ENCODE data around the gene TAF13. TPM values are rescaled to one million over a fixed set of nuclear protein-coding genes. Genes with fewer than 3 reads are reported as not detected.
A peak's percentile ranks its signal among the peaks of the same experiment; 100 is the strongest.

TAF13 gene
- polyA plus RNA-seq = 10 to 100 TPM; 12.8 to 51.7 (median 41.7) TPM

GRCh38 chr1:109075531-109076490, at the start of gene TAF13:
TAF13 (minus strand) TSS chr1:109076003; CDS start chr1:109075947, 56 bp downstream.
- 4 to 5% (median 5%) methylated on average over 39 of the region's 39 CpGs for WGBS, 3 donors

GRCh38 chr1:109120356-109120755, 44.6 kb upstream of the TAF13 start:
- H3K27ac ChIP-seq (ENCODE audit: low read depth, low read length) = no peak overlapping the region
- 91 to 94% (median 92%) methylated on average over 5 of the region's 5 CpGs for WGBS, 3 donors

More at GRCh38 chr1:109075531-109076490, at the start of gene TAF13:
- peak within 1 kb of the TSS; percentile 86 for H3K27ac ChIP-seq (ENCODE audit: low read depth, low read length)

- H3K27ac ChIP-seq (ENCODE audit: low read depth, low read length) = no peak overlapping the region
- 68 to 81% (median 74%) methylated on average over 3 of the region's 3 CpGs for WGBS, 3 donors
These were observed 42.3 kb upstream of the TAF13 start for GRCh38 chr1:109118089-109118488.

GRCh38 chr1:109116286-109116685, 40.5 kb upstream of the TAF13 start:
- H3K27ac ChIP-seq (ENCODE audit: low read depth, low read length) = no peak overlapping the region
- 46 to 83% (median 83%) methylated on average over 1 of the region's 1 CpG for WGBS, 3 donors

GRCh38 chr1:109115685-109116084, 39.9 kb upstream of the TAF13 start:
- H3K27ac ChIP-seq (ENCODE audit: low read depth, low read length) = no peak overlapping the region
- WGBS, 3 donors = 60 to 91% (median 80%) methylated on average over 2 of the region's 2 CpGs

- 4 to 8% (median 7%) methylated on average over 12 of the region's 12 CpGs for WGBS, 3 donors
- no peak overlapping the region for H3K27ac ChIP-seq (ENCODE audit: low read depth, low read length)
These were observed 38.5 kb upstream of the TAF13 start for GRCh38 chr1:109114342-109114674.

- no peak within 1 kb of the TSS for H3K27ac ChIP-seq (ENCODE audit: low read depth, low read length)
These were observed 38.0 kb upstream of the TAF13 start, which contains the start of gene ELAPOR1 for GRCh38 chr1:109113590-109114341. ELAPOR1 (plus strand) TSS chr1:109114115; CDS start chr1:109114184, 69 bp downstream.

GRCh38 chr1:109112652-109113285, 37.0 kb upstream of the TAF13 start:
- 7 to 12% (median 8%) methylated on average over 31 of the region's 31 CpGs for WGBS, 3 donors

More at GRCh38 chr1:109113590-109114341, 38.0 kb upstream of the TAF13 start, which contains the start of gene ELAPOR1:
- WGBS, 3 donors = 2% methylated on average over 53 to 56 of the region's 56 CpGs

GRCh38 chr1:109112056-109112651, 36.4 kb upstream of the TAF13 start:
- WGBS, 3 donors = 20 to 39% (median 21%) methylated on average over 10 of the region's 10 CpGs
- no peak overlapping the region for H3K27ac ChIP-seq (ENCODE audit: low read depth, low read length)

More at GRCh38 chr1:109112652-109113285, 37.0 kb upstream of the TAF13 start:
- H3K27ac ChIP-seq (ENCODE audit: low read depth, low read length) = no peak overlapping the region

GRCh38 chr1:109111386-109112055, 35.7 kb upstream of the TAF13 start:
- 56 to 81% (median 61%) methylated on average over 5 of the region's 5 CpGs for WGBS, 3 donors
- H3K27ac ChIP-seq (ENCODE audit: low read depth, low read length) = no peak overlapping the region

GRCh38 chr1:109109906-109110305, 34.1 kb upstream of the TAF13 start:
- WGBS, 3 donors = 57 to 71% (median 64%) methylated on average over 3 of the region's 3 CpGs
- no peak overlapping the region for H3K27ac ChIP-seq (ENCODE audit: low read depth, low read length)

- WGBS, 3 donors = 86 to 90% (median 87%) methylated on average over 7 of the region's 7 CpGs
- no peak overlapping the region for H3K27ac ChIP-seq (ENCODE audit: low read depth, low read length)
These were observed 32.0 kb upstream of the TAF13 start for GRCh38 chr1:109107785-109108184.

GRCh38 chr1:109105881-109106280, 30.1 kb upstream of the TAF13 start:
- no peak overlapping the region for H3K27ac ChIP-seq (ENCODE audit: low read depth, low read length)
- 56 to 81% (median 74%) methylated on average over 4 of the region's 4 CpGs for WGBS, 3 donors

GRCh38 chr1:109104364-109105151, 28.8 kb upstream of the TAF13 start:
- 88 to 94% (median 88%) methylated on average over 20 of the region's 20 CpGs for WGBS, 3 donors
- H3K27ac ChIP-seq (ENCODE audit: low read depth, low read length) = no peak overlapping the region

GRCh38 chr1:109099938-109100773, 24.4 kb upstream of the TAF13 start:
- WGBS, 3 donors = 0 to 1% (median 0%) methylated on average over 77 of the region's 77 CpGs
- peak overlapping the region; percentile 80 for H3K27ac ChIP-seq (ENCODE audit: low read depth, low read length)

- H3K27ac ChIP-seq (ENCODE audit: low read depth, low read length) = no peak overlapping the region
These were observed 20.3 kb upstream of the TAF13 start for GRCh38 chr1:109096120-109096519.

More at GRCh38 chr1:109096120-109096519, 20.3 kb upstream of the TAF13 start:
- 28 to 65% (median 59%) methylated on average over 1 of the region's 1 CpG for WGBS, 3 donors
